GM19025 (cell line): ENCODE results near the gene CDCP2.
A peak's percentile ranks its signal among the peaks of the same experiment; 100 is the strongest.

ENCODE experiments used
- ATAC-seq: cut with Tn5 transposase; IDR thresholded peaks from one replicate; pipeline ENCODE4 v1.9.1; 2021; ENCODE audit warnings: mild to moderate bottlenecking, low read depth, moderate library complexity; ENCODE audit not compliant: unreplicated experiment

CDCP2 gene

GRCh38 chr1:54152696-54153095, at the start of gene CDCP2:
CDCP2 (minus strand) TSS chr1:54153000; CDS start chr1:54152922, 78 bp downstream.
- no peak for ATAC-seq

GRCh38 chr1:54200519-54200997, 47.8 kb upstream of the CDCP2 start:
- peak; percentile 4 for ATAC-seq

GRCh38 chr1:54199765-54200518, 47.1 kb upstream of the CDCP2 start, which contains the start of the genes CYB5RL and MRPL37:
CYB5RL (minus strand) TSS chr1:54200030; CDS start chr1:54195616, 4,414 bp downstream.
MRPL37 (plus strand) TSS chr1:54200167; CDS start chr1:54200244, 77 bp downstream.
- ATAC-seq, result peak; percentile 94

- ATAC-seq, result no peak
Measured at GRCh38 chr1:54199151-54199764, 46.5 kb upstream of the CDCP2 start.

GRCh38 chr1:54193453-54193852, 40.7 kb upstream of the CDCP2 start:
- no peak for ATAC-seq

GRCh38 chr1:54191525-54191924, 38.7 kb upstream of the CDCP2 start:
- ATAC-seq, result no peak

- ATAC-seq, result no peak
Measured at GRCh38 chr1:54190526-54190925, 37.7 kb upstream of the CDCP2 start.

- ATAC-seq, result no peak
Measured at GRCh38 chr1:54188291-54188690, 35.5 kb upstream of the CDCP2 start.

- no peak for ATAC-seq
Measured at GRCh38 chr1:54186056-54186455, 33.3 kb upstream of the CDCP2 start.

GRCh38 chr1:54180701-54181360, 28.0 kb upstream of the CDCP2 start:
- no peak for ATAC-seq

- no peak for ATAC-seq
Measured at GRCh38 chr1:54178296-54179070, 25.7 kb upstream of the CDCP2 start.

GRCh38 chr1:54177726-54178125, 24.9 kb upstream of the CDCP2 start:
- ATAC-seq, result no peak

GRCh38 chr1:54176621-54177327, 24.0 kb upstream of the CDCP2 start:
- ATAC-seq, result no peak

GRCh38 chr1:54174106-54174505, 21.3 kb upstream of the CDCP2 start:
- no peak for ATAC-seq

GRCh38 chr1:54173681-54174080, 20.9 kb upstream of the CDCP2 start:
- no peak for ATAC-seq

GRCh38 chr1:54172614-54173599, 20.1 kb upstream of the CDCP2 start:
- no peak for ATAC-seq

- ATAC-seq, result no peak
Measured at GRCh38 chr1:54171606-54172005, 18.8 kb upstream of the CDCP2 start.

GRCh38 chr1:54171016-54171415, 18.2 kb upstream of the CDCP2 start:
- no peak for ATAC-seq

- ATAC-seq, result no peak
Measured at GRCh38 chr1:54169068-54169467, 16.3 kb upstream of the CDCP2 start.
